Measurements from ENCODE around the gene SF3B6. TPM values are rescaled to one million over a fixed set of nuclear protein-coding genes. Genes with fewer than 3 reads are reported as not detected.

The SF3B6 gene, protein sequence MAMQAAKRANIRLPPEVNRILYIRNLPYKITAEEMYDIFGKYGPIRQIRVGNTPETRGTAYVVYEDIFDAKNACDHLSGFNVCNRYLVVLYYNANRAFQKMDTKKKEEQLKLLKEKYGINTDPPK
- 296 and 315 TPM in 2 replicates for polyA plus RNA-seq (2011; rRNA removed)
- polyA plus RNA-seq (2012; cell fraction: cytosol; rRNA removed), result 133 and 171 TPM in 2 replicates
- polyA plus RNA-seq (2012; cell fraction: nucleus; rRNA removed), result 45.9 and 85.7 TPM in 2 replicates
- 244 to 276 TPM (median 260 TPM) in 3 replicates for polyA plus RNA-seq (2017; fragmentation: RNase III; extraction: RNeasy Plus Mini Kit Qiagen cat#74134 plus additional on column Dnase treatment)
- 19.5 and 28.0 TPM in 2 replicates for polyA minus RNA-seq (2011; rRNA and poly(A)+ RNA removed)

DNA sequence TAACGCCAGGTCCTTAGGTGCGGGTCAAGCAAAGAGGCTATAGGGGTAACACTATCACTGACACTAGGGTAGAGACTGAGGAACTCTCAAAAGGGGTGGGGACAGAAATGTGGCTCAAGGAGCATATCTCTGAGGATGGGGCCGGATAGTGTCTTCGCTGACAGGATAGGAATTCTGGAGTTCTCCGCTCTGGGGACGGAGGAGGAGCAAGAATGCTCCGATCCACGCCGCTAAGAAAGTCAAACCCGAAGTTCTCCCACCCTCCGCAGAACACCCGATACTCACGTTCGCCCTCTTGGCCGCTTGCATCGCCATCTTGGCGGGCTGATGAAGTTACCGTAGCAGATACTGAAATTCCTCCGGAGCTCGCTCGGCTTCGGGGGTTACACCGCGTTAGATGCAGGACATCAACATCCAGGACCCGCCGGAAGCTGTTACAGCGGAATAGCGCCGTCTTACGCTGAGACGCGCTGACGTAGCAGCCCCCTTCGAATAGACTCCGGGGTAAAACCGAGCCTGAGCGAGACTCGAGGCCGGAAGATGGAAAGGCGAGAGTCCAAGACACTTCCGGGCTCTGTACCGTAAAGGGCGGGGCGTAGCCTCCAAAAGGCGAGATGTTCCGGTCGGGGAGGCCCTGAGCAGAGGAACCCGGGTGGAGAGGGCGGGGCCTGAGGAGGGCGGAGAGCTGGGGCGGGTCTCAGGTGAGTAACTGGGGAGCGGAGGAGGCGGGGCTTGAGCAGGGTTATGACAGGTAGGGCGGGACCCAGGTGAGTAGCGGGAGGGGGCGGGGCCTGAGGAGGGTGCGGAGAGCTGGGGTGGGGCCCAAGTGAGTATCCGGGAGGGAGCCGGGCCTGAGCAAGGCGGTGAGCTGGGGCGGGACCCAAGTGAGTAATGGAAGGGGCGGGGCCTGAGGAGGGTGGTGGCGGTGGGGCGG is at the start of gene SF3B6:
Gene SF3B6, minus strand, starts transcription at position 412 of the 934 bp plus-strand sequence. Its CDS starts 97 bp downstream, at position 315.
- peak; percentile 91 to 94 for ATAC-seq
- FAIRE-seq, result peak; percentile 93
- peaks cover 19% of the 10 kb centered on the region for H3K4me1 ChIP-seq
- ChIA-PET CTCF (interaction anchor here (0.6 to 2.9 kb wide), 7 partner anchors 8 to 228 kb away, joined by 3 to 13 read pairs (median 3); partner anchors contain the start of genes ATAD2B and TP53I3), POLR2A (interaction anchor here (0.6 to 2.8 kb wide), 12 partner anchors 9 to 627 kb away, joined by 3 to 72 read pairs (median 7); partner anchors contain the start of genes ATAD2B, FAM228B, FKBP1B and PFN4)
- H3K4me2 ChIP-seq, result peak within 1 kb of the TSS; percentile 72
- peak within 1 kb of the TSS; percentile 82 for H3K4me3 ChIP-seq
- peak; percentile 92 to 99 for DNase-seq (ENCODE audit: low read depth in 1 of 2, low spot score in 1 of 2)
- TF ChIP-seq FOXS1 (CRISPR knock-in tag; IDR thresholded peaks at IDR 0.05) (no peak), SMC3 (IDR thresholded peaks at IDR 0.05) (peak; percentile 39), JUN (IDR thresholded peaks at IDR 0.05) (peak; percentile 86 to 97), MAFK (IDR thresholded peaks at IDR 0.05; ENCODE audit: partially characterized antibody) (peak; percentile 85), CHD4 (IDR thresholded peaks at IDR 0.05; ENCODE audit: borderline replicate concordance) (no peak), MAZ (IDR thresholded peaks at IDR 0.05; ENCODE audit: borderline replicate concordance, low read depth, low read length) (peak; percentile 90), GATA3 (IDR thresholded peaks at IDR 0.05; ENCODE audit: borderline replicate concordance) (peak; percentile 77), RAD21 (conservative IDR thresholded peaks at IDR 0.05 in 1 of 2, IDR thresholded peaks at IDR 0.05 in 1 of 2) (peak; percentile 28 to 31; a peak in 3 of 5 replicates), SREBF2 (IDR thresholded peaks at IDR 0.05) (no peak), RFX5 (IDR thresholded peaks at IDR 0.05) (0 out of 2 replicates have a peak, but pooled peaks have one; percentile 50), USF2 (IDR thresholded peaks at IDR 0.05) (no peak), MYC (IDR thresholded peaks at IDR 0.05; ENCODE audit: borderline replicate concordance, low read length) (no peak), HOXB5 (CRISPR knock-in tag; IDR thresholded peaks at IDR 0.05) (no peak), ZC3H11A (IDR thresholded peaks at IDR 0.05) (no peak), CHD2 (IDR thresholded peaks at IDR 0.05; ENCODE audit: low read length, partially characterized antibody) (peak; percentile 55), FOSL2 (IDR thresholded peaks at IDR 0.05) (no peak), FOSL2 (CRISPR knock-in tag; IDR thresholded peaks at IDR 0.05) (peak; percentile 67), ZFP36 (IDR thresholded peaks at IDR 0.05; ENCODE audit: borderline replicate concordance, partially characterized antibody) (peak; percentile 77), NR3C1 (IDR thresholded peaks at IDR 0.05) (no peak), KDM5A (IDR thresholded peaks at IDR 0.05) (peak; percentile 70), E2F6 (IDR thresholded peaks at IDR 0.05; ENCODE audit: borderline replicate concordance, low read depth) (peak; percentile 59; the same call in 1 of the 2 replicates), PHF8 (IDR thresholded peaks at IDR 0.05; ENCODE audit: borderline replicate concordance, low read depth) (no peak; the same call in 1 of the 2 replicates), POLR2A (IDR thresholded peaks at IDR 0.05; ENCODE audit: low read length) (peak; percentile 88), ESRRA (IDR thresholded peaks at IDR 0.05; ENCODE audit: borderline replicate concordance, low read length) (no peak), RNF2 (IDR thresholded peaks at IDR 0.05; ENCODE audit: borderline replicate concordance, low read depth) (no peak)
- TF ChIP-seq, protein P1, sequence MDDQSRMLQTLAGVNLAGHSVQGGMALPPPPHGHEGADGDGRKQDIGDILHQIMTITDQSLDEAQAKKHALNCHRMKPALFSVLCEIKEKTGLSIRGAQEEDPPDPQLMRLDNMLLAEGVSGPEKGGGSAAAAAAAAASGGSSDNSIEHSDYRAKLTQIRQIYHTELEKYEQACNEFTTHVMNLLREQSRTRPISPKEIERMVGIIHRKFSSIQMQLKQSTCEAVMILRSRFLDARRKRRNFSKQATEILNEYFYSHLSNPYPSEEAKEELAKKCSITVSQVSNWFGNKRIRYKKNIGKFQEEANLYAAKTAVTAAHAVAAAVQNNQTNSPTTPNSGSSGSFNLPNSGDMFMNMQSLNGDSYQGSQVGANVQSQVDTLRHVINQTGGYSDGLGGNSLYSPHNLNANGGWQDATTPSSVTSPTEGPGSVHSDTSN (IDR thresholded peaks at IDR 0.05), result peak; percentile 95
- TF ChIP-seq, protein P2, sequence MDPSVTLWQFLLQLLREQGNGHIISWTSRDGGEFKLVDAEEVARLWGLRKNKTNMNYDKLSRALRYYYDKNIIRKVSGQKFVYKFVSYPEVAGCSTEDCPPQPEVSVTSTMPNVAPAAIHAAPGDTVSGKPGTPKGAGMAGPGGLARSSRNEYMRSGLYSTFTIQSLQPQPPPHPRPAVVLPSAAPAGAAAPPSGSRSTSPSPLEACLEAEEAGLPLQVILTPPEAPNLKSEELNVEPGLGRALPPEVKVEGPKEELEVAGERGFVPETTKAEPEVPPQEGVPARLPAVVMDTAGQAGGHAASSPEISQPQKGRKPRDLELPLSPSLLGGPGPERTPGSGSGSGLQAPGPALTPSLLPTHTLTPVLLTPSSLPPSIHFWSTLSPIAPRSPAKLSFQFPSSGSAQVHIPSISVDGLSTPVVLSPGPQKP (IDR thresholded peaks at IDR 0.05; ENCODE audit: low read depth, low read length), result peak; percentile 93
- TF ChIP-seq, protein P3, sequence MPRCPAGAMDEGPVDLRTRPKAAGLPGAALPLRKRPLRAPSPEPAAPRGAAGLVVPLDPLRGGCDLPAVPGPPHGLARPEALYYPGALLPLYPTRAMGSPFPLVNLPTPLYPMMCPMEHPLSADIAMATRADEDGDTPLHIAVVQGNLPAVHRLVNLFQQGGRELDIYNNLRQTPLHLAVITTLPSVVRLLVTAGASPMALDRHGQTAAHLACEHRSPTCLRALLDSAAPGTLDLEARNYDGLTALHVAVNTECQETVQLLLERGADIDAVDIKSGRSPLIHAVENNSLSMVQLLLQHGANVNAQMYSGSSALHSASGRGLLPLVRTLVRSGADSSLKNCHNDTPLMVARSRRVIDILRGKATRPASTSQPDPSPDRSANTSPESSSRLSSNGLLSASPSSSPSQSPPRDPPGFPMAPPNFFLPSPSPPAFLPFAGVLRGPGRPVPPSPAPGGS (IDR thresholded peaks at IDR 0.05), result peak; percentile 94
- TF ChIP-seq, protein P4, sequence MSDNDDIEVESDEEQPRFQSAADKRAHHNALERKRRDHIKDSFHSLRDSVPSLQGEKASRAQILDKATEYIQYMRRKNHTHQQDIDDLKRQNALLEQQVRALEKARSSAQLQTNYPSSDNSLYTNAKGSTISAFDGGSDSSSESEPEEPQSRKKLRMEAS (IDR thresholded peaks at IDR 0.05), result peak; percentile 94
- H3K27ac ChIP-seq, result peak within 1 kb of the TSS; percentile 84 to 85
- 1% methylated on average over 47 of the region's 64 CpGs for whole genome bisulfite sequencing (ENCODE audit: missing lambda C conversion rate)
- no peaks in the 10 kb centered on the region for H3K9me3 ChIP-seq
